Stimulated activated CD8-positive, alpha-beta memory T cell treated with anti-CD3 and anti-CD28 coated beads, Interleukin-4, amount 100 ng/mL, for 24 hours (primary cell): ENCODE measurements around the gene CLN5.
"Not testable (repeated sequence)": the region's sequence is repeated elsewhere in the genome, so short reads cannot be mapped to it uniquely, and the experiment has no call there.

Experiments
- DNase-seq: peaks from one replicate; pipeline ENCODE4 v3.0.0-alpha.2; 2020; ENCODE audit warnings: low read depth

CLN5 gene

GRCh38 chr13:76991796-76992547, at the start of gene CLN5:
Gene CLN5, plus strand, starts transcription at chr13:76992081. Its CDS starts 18 bp downstream, at chr13:76992099.
- DNase-seq = peak; percentile 90

- DNase-seq = no peak
Observed at GRCh38 chr13:76942363-76942762, 49.5 kb upstream of the CLN5 start.

- no peak for DNase-seq
Observed at GRCh38 chr13:76943646-76944045, 48.2 kb upstream of the CLN5 start.

- no peak for DNase-seq
Observed at GRCh38 chr13:76944456-76944855, 47.4 kb upstream of the CLN5 start.

GRCh38 chr13:76948149-76948548, 43.7 kb upstream of the CLN5 start, which contains the start of gene ACOD1:
Gene ACOD1, plus strand, starts transcription at chr13:76948511. Its CDS starts 48 bp downstream, at chr13:76948559.
- DNase-seq = no peak

- no peak for DNase-seq
Observed at GRCh38 chr13:76950101-76950500, 41.8 kb upstream of the CLN5 start.

- no peak for DNase-seq
Observed at GRCh38 chr13:76953968-76954367, 37.9 kb upstream of the CLN5 start.

- DNase-seq = no peak
Observed at GRCh38 chr13:76954538-76954937, 37.3 kb upstream of the CLN5 start.

- DNase-seq = no peak
Observed at GRCh38 chr13:76955193-76955592, 36.7 kb upstream of the CLN5 start.

GRCh38 chr13:76955661-76956060, 36.2 kb upstream of the CLN5 start:
- no peak for DNase-seq

- no peak for DNase-seq
Observed at GRCh38 chr13:76958841-76959432, 32.9 kb upstream of the CLN5 start.

GRCh38 chr13:76959734-76960133, 32.1 kb upstream of the CLN5 start:
- DNase-seq = not testable (repeated sequence)

GRCh38 chr13:76965759-76966421, 26.0 kb upstream of the CLN5 start:
- no peak for DNase-seq

- no peak for DNase-seq
Observed at GRCh38 chr13:76967031-76967430, 24.9 kb upstream of the CLN5 start.

- DNase-seq = no peak
Observed at GRCh38 chr13:76968041-76968440, 23.8 kb upstream of the CLN5 start.

- no peak for DNase-seq
Observed at GRCh38 chr13:76969488-76970365, 22.2 kb upstream of the CLN5 start.

- DNase-seq = no peak
Observed at GRCh38 chr13:76971215-76971614, 20.7 kb upstream of the CLN5 start.

- DNase-seq = no peak
Observed at GRCh38 chr13:76971851-76972829, 19.7 kb upstream of the CLN5 start.

GRCh38 chr13:76973920-76974617, 17.8 kb upstream of the CLN5 start:
- no peak for DNase-seq

- DNase-seq = no peak
Observed at GRCh38 chr13:76974618-76974975, 17.3 kb upstream of the CLN5 start.
